Stimulated activated naive CD8-positive, alpha-beta T cell treated with anti-CD3 and anti-CD28 coated beads, Interleukin-15, amount 100 ng/mL, for 72 hours (primary cell): ENCODE measurements around the gene CENPW.
A peak's percentile ranks its signal among the peaks of the same experiment; 100 is the strongest.

ENCODE experiments used
- ATAC-seq: fragments of 150-1000 bp; cut with Tn5 transposase; 2 replicates; pipeline ENCODE4 v1.10.0; 2021; ENCODE audit warnings: mild to moderate bottlenecking, moderate library complexity
- DNase-seq, 2 donors: peaks; one replicate each; pipeline ENCODE4 v3.0.0; 2021 to 2022
- H3K27ac Mint-ChIP-seq, 2 donors: one replicate each; pipeline ENCODE4 v1.8.0; 2022; ENCODE audit warnings: mild to moderate bottlenecking in 2 of 2, mixed read lengths in 2 of 2, moderate library complexity in 2 of 2
- H3K27me3 Mint-ChIP-seq: one replicate; pipeline ENCODE4 v1.8.0; 2022; ENCODE audit warnings: mixed read lengths
- H3K4me1 Mint-ChIP-seq: one replicate; pipeline ENCODE4 v1.8.0; 2022; ENCODE audit warnings: mild to moderate bottlenecking, mixed read lengths
- H3K4me3 Mint-ChIP-seq, 2 donors: one replicate each; pipeline ENCODE4 v1.8.0; 2022; ENCODE audit warnings: mild to moderate bottlenecking in 2 of 2, mixed read lengths in 2 of 2, moderate library complexity in 1 of 2
- H3K9me3 Mint-ChIP-seq, 2 donors: one replicate each; pipeline ENCODE4 v1.8.0; 2022; ENCODE audit warnings: mixed read lengths in 2 of 2

The CENPW gene

GRCh38 chr6:126339796-126340609 is at the start of gene CENPW:
CENPW (plus strand) TSS chr6:126340115; CDS start chr6:126340274, 159 bp downstream.
- ATAC-seq (peak; percentile 94), DNase-seq (peak; percentile 89 to 94)
- Mint-ChIP-seq H3K4me1 (peaks cover 19% of the 10 kb centered on the region), H3K27me3 (no peaks in the 10 kb centered on the region), H3K27ac (no peak within 1 kb of the TSS), H3K9me3 (no peaks in the 10 kb centered on the region), H3K4me3 (no peak within 1 kb of the TSS)

GRCh38 chr6:126293891-126294524 is 45.9 kb upstream of the CENPW start:
- Mint-ChIP-seq H3K27me3 (no peaks in the 10 kb centered on the region), H3K4me1 (no peaks in the 10 kb centered on the region), H3K9me3 (no peaks in the 10 kb centered on the region), H3K4me3 (no peak overlapping the region), H3K27ac (no peak overlapping the region)
- DNase-seq, result no peak
- no peak for ATAC-seq

GRCh38 chr6:126300126-126300525 is 39.8 kb upstream of the CENPW start:
- ATAC-seq (no peak), DNase-seq (no peak)
- Mint-ChIP-seq H3K9me3 (no peaks in the 10 kb centered on the region), H3K4me1 (no peaks in the 10 kb centered on the region), H3K27ac (peak overlapping the region in 1 of 2 donors; percentile 22), H3K4me3 (no peak overlapping the region), H3K27me3 (no peaks in the 10 kb centered on the region)

GRCh38 chr6:126300735-126301134 is 39.2 kb upstream of the CENPW start:
- Mint-ChIP-seq H3K4me3 (no peak overlapping the region), H3K27ac (peak overlapping the region in 1 of 2 donors; percentile 63), H3K4me1 (no peaks in the 10 kb centered on the region), H3K27me3 (no peaks in the 10 kb centered on the region), H3K9me3 (no peaks in the 10 kb centered on the region)
- ATAC-seq (no peak), DNase-seq (no peak)

- no peaks in the 10 kb centered on the region for H3K27me3 Mint-ChIP-seq
- H3K4me3 Mint-ChIP-seq, result no peak overlapping the region
- no peaks in the 10 kb centered on the region for H3K4me1 Mint-ChIP-seq
- no peaks in the 10 kb centered on the region for H3K9me3 Mint-ChIP-seq
- ATAC-seq, result no peak
- no peak for DNase-seq
- H3K27ac Mint-ChIP-seq, result no peak overlapping the region
Measured at GRCh38 chr6:126302191-126302590, 37.7 kb upstream of the CENPW start.

GRCh38 chr6:126307849-126308248 is 32.1 kb upstream of the CENPW start:
- Mint-ChIP-seq H3K4me3 (no peak overlapping the region), H3K9me3 (no peaks in the 10 kb centered on the region), H3K27ac (no peak overlapping the region), H3K27me3 (no peaks in the 10 kb centered on the region), H3K4me1 (no peaks in the 10 kb centered on the region)
- DNase-seq, result no peak
- no peak for ATAC-seq

GRCh38 chr6:126308362-126308761 is 31.6 kb upstream of the CENPW start:
- ATAC-seq (no peak), DNase-seq (no peak)
- Mint-ChIP-seq H3K9me3 (no peaks in the 10 kb centered on the region), H3K27ac (no peak overlapping the region), H3K4me3 (no peak overlapping the region), H3K27me3 (no peaks in the 10 kb centered on the region), H3K4me1 (no peaks in the 10 kb centered on the region)

- Mint-ChIP-seq H3K9me3 (no peaks in the 10 kb centered on the region), H3K4me3 (no peak overlapping the region), H3K27me3 (peaks cover 7% of the 10 kb centered on the region), H3K4me1 (no peaks in the 10 kb centered on the region), H3K27ac (no peak overlapping the region)
- DNase-seq, result no peak
- no peak for ATAC-seq
Measured at GRCh38 chr6:126312013-126312665, 27.8 kb upstream of the CENPW start.

- no peaks in the 10 kb centered on the region for H3K4me1 Mint-ChIP-seq
- DNase-seq (no peak), ATAC-seq (no peak)
- H3K27me3 Mint-ChIP-seq, result peaks cover 7% of the 10 kb centered on the region
- no peaks in the 10 kb centered on the region for H3K9me3 Mint-ChIP-seq
- H3K27ac Mint-ChIP-seq, result no peak overlapping the region
- no peak overlapping the region for H3K4me3 Mint-ChIP-seq
Measured at GRCh38 chr6:126313941-126314340, 26.0 kb upstream of the CENPW start.

- DNase-seq, result no peak
- Mint-ChIP-seq H3K27ac (no peak overlapping the region), H3K4me1 (no peaks in the 10 kb centered on the region), H3K4me3 (no peak overlapping the region), H3K27me3 (peaks cover 7% of the 10 kb centered on the region), H3K9me3 (no peaks in the 10 kb centered on the region)
- no peak for ATAC-seq
Measured at GRCh38 chr6:126318797-126319196, 21.1 kb upstream of the CENPW start.

GRCh38 chr6:126333729-126334128 is 6.2 kb upstream of the CENPW start:
- ATAC-seq (no peak), DNase-seq (no peak)
- Mint-ChIP-seq H3K9me3 (no peaks in the 10 kb centered on the region), H3K27me3 (no peaks in the 10 kb centered on the region), H3K27ac (no peak overlapping the region), H3K4me1 (no peaks in the 10 kb centered on the region), H3K4me3 (no peak overlapping the region)

GRCh38 chr6:126335210-126335609 is 4.7 kb upstream of the CENPW start:
- no peaks in the 10 kb centered on the region for H3K27me3 Mint-ChIP-seq
- no peaks in the 10 kb centered on the region for H3K9me3 Mint-ChIP-seq
- H3K4me3 Mint-ChIP-seq, result no peak overlapping the region
- ATAC-seq (no peak), DNase-seq (no peak)
- no peak overlapping the region for H3K27ac Mint-ChIP-seq
- no peaks in the 10 kb centered on the region for H3K4me1 Mint-ChIP-seq

- Mint-ChIP-seq H3K27me3 (no peaks in the 10 kb centered on the region), H3K9me3 (no peaks in the 10 kb centered on the region), H3K4me1 (peaks cover 12% of the 10 kb centered on the region), H3K4me3 (no peak overlapping the region), H3K27ac (no peak overlapping the region)
- no peak for DNase-seq
- ATAC-seq, result no peak
Measured at GRCh38 chr6:126337323-126337722, 2.6 kb upstream of the CENPW start.

- Mint-ChIP-seq H3K4me1 (peaks cover 19% of the 10 kb centered on the region), H3K27me3 (no peaks in the 10 kb centered on the region), H3K9me3 (no peaks in the 10 kb centered on the region), H3K27ac (no peak overlapping the region), H3K4me3 (no peak overlapping the region)
- DNase-seq (no peak), ATAC-seq (no peak)
Measured at GRCh38 chr6:126341126-126341525, 1.2 kb downstream of the CENPW start.

GRCh38 chr6:126344181-126344580 is 4.3 kb downstream of the CENPW start:
- Mint-ChIP-seq H3K4me1 (peaks cover 19% of the 10 kb centered on the region), H3K27me3 (no peaks in the 10 kb centered on the region), H3K27ac (no peak overlapping the region), H3K4me3 (no peak overlapping the region), H3K9me3 (no peaks in the 10 kb centered on the region)
- ATAC-seq (no peak), DNase-seq (no peak)

GRCh38 chr6:126351960-126352359 is 12.0 kb downstream of the CENPW start:
- no peak for ATAC-seq
- peaks cover 0 to 7% of the 10 kb centered on the region in 2 donors for H3K9me3 Mint-ChIP-seq
- no peak overlapping the region for H3K4me3 Mint-ChIP-seq
- H3K27ac Mint-ChIP-seq, result no peak overlapping the region
- H3K27me3 Mint-ChIP-seq, result no peaks in the 10 kb centered on the region
- H3K4me1 Mint-ChIP-seq, result no peaks in the 10 kb centered on the region
- no peak for DNase-seq
